ENCODE measurements around the gene ATP1B3.

ATP1B3 gene

GRCh38 chr3:141926929-141927328, 50.5 kb downstream of the ATP1B3 start:
- no peak for DNase-seq (ENCODE audit: low spot score)
- in situ Hi-C loops (cut with MboI; ENCODE audit: low sequenced_read_pairs, unreplicated experiment) = no loop called here
- TF ChIP-seq CTCF (IDR thresholded peaks at IDR 0.05; ENCODE audit: borderline replicate concordance, control extremely low read depth, extremely low read depth, insufficient read depth, missing control alignments) = no peak

- in situ Hi-C loops (cut with MboI; ENCODE audit: low sequenced_read_pairs, unreplicated experiment) = no loop called here
- TF ChIP-seq CTCF (IDR thresholded peaks at IDR 0.05; ENCODE audit: borderline replicate concordance, control extremely low read depth, extremely low read depth, insufficient read depth, missing control alignments) = no peak
- DNase-seq (ENCODE audit: low spot score) = peak; percentile 23
These were observed 52.3 kb downstream of the ATP1B3 start for GRCh38 chr3:141928631-141929270.

GRCh38 chr3:141929341-141929995, 53.0 kb downstream of the ATP1B3 start:
- no peak for DNase-seq (ENCODE audit: low spot score)
- no peak for TF ChIP-seq CTCF (IDR thresholded peaks at IDR 0.05; ENCODE audit: borderline replicate concordance, control extremely low read depth, extremely low read depth, insufficient read depth, missing control alignments)
- in situ Hi-C loops (cut with MboI; ENCODE audit: low sequenced_read_pairs, unreplicated experiment) = no loop called here

- in situ Hi-C loops (cut with MboI; ENCODE audit: low sequenced_read_pairs, unreplicated experiment) = no loop called here
- TF ChIP-seq CTCF (IDR thresholded peaks at IDR 0.05; ENCODE audit: borderline replicate concordance, control extremely low read depth, extremely low read depth, insufficient read depth, missing control alignments) = no peak
- DNase-seq (ENCODE audit: low spot score) = peak; percentile 16
These were observed 54.4 kb downstream of the ATP1B3 start for GRCh38 chr3:141930801-141931200.

GRCh38 chr3:141933421-141934300, 57.2 kb downstream of the ATP1B3 start:
- no peak for TF ChIP-seq CTCF (IDR thresholded peaks at IDR 0.05; ENCODE audit: borderline replicate concordance, control extremely low read depth, extremely low read depth, insufficient read depth, missing control alignments)
- in situ Hi-C loops (cut with MboI; ENCODE audit: low sequenced_read_pairs, unreplicated experiment) = no loop called here
- peak; percentile 13 for DNase-seq (ENCODE audit: low spot score)

- no peak for DNase-seq (ENCODE audit: low spot score)
These were observed 57.9 kb downstream of the ATP1B3 start for GRCh38 chr3:141934354-141934753.

More at GRCh38 chr3:141934354-141934753, 57.9 kb downstream of the ATP1B3 start:
- TF ChIP-seq CTCF (IDR thresholded peaks at IDR 0.05; ENCODE audit: borderline replicate concordance, control extremely low read depth, extremely low read depth, insufficient read depth, missing control alignments) = no peak
- in situ Hi-C loops (cut with MboI; ENCODE audit: low sequenced_read_pairs, unreplicated experiment) = no loop called here
